HCT116 (cell line): ENCODE results near the gene DYNC1LI1. TPM values are rescaled to one million over a fixed set of nuclear protein-coding genes. Genes with fewer than 3 reads are reported as not detected.

Experiments
- ATAC-seq: fragments of 200-7000 bp; cut with Tn5 transposase; 2 replicates; pipeline ENCODE4 v1.9.1; 2020; ENCODE audit warnings: mild to moderate bottlenecking, moderate library complexity
- BruUV-seq: library from RNA; stranded (reverse); fragments of 400-500 nt; replicated peaks from 2 replicates; lab custom pipeline; 2021; lab: Mats Ljungman, UMichigan
- CTCF ChIA-PET: fragments of 300-600 bp; sonication (Branson Sonifier 250); formaldehyde crosslinking; loops from one replicate; lab custom pipeline; 2021; ENCODE audit warnings: antibody characterized with exemption; lab: Charles Lee
- POLR2A ChIA-PET: fragments of 300-600, 350-600 bp; sonication (Branson Sonifier 250); formaldehyde crosslinking; loops from one replicate; lab custom pipeline; 2021; ENCODE audit warnings: antibody characterized with exemption; lab: Charles Lee
- RAD21 ChIA-PET, 2 experiments: fragments of 300-600 bp; sonication (Branson Sonifier 250); formaldehyde crosslinking; loops; one replicate each; lab custom pipeline; 2023; ENCODE audit warnings: low total read pairs in 2 of 2; ENCODE audit not compliant: uncharacterized antibody in 2 of 2, unreplicated experiment in 2 of 2, low non-redundant PET in 1 of 2; lab: Charles Lee
- DNase-seq: peaks from one replicate; pipeline ENCODE4 v3.0.0-alpha.2; 2010; ENCODE audit warnings: low read depth, low spot score
- H2AFZ ChIP-seq: fragments of 200-600 bp; shearing (Covaris generic), sonication (generic); 2 replicates; pipeline ENCODE4 v1.6.1; 2017; ENCODE audit warnings: low read depth, mixed run types, mixed read lengths, antibody characterized with exemption, low read length; ENCODE audit not compliant: poor library complexity, severe bottlenecking
- H3K27ac ChIP-seq: 2 replicates; pipeline ENCODE4 v1.5.1; 2012; ENCODE audit warnings: low read depth, low read length
- H3K27me3 ChIP-seq: fragments of 200-600 bp; sonication (generic); 2 replicates; pipeline ENCODE4 v1.6.1; 2016; ENCODE audit warnings: mixed run types, low read length, mixed read lengths; ENCODE audit not compliant: insufficient read depth
- H3K36me3 ChIP-seq, 2 experiments: fragments of 200-500 bp in 1 of 2; fragments of 200-600 bp in 1 of 2; sonication (Bioruptor generic) in 1 of 2; sonication (generic) in 1 of 2; 2 replicates each; pipeline versions ENCODE4 v1.5.1 to v1.6.1; 2014 to 2016; ENCODE audit warnings: low read length in 2 of 2, inconsistent platforms in 1 of 2, mixed read lengths in 1 of 2, mixed run types in 1 of 2; ENCODE audit not compliant: insufficient read depth in 2 of 2, control insufficient read depth in 1 of 2
- H3K4me1 ChIP-seq, 2 experiments: fragments of 200-600 bp in 1 of 2; sonication (generic) in 1 of 2; 2 replicates each; pipeline versions ENCODE4 v1.5.1 to v1.6.1; 2012 to 2017; ENCODE audit warnings: low read length in 2 of 2, inconsistent platforms in 1 of 2, mild to moderate bottlenecking in 1 of 2, mixed read lengths in 1 of 2, mixed run types in 1 of 2, moderate library complexity in 1 of 2; ENCODE audit not compliant: insufficient read depth in 2 of 2, control insufficient read depth in 1 of 2
- H3K4me2 ChIP-seq: fragments of 200-600 bp; sonication (generic); 2 replicates; pipeline ENCODE4 v1.6.1; 2017; ENCODE audit warnings: mixed run types, low read length, mixed read lengths
- H3K4me3 ChIP-seq, 2 experiments: fragments of 200-600 bp in 1 of 2; sonication (generic) in 1 of 2; replicated peaks in 1 of 2; 2 replicates each; pipeline ENCODE4 v1.5.1; 2011 to 2016; ENCODE audit warnings: low read length in 2 of 2, control low read depth in 1 of 2, low read depth in 1 of 2, mild to moderate bottlenecking in 1 of 2, mixed read lengths in 1 of 2, mixed run types in 1 of 2
- H3K79me2 ChIP-seq: fragments of 200-600 bp; sonication (generic); 2 replicates; pipeline ENCODE4 v1.6.1; 2017; ENCODE audit warnings: mild to moderate bottlenecking, mixed run types, low read length, moderate library complexity, mixed read lengths; ENCODE audit not compliant: insufficient read depth
- H3K9ac ChIP-seq: fragments of 200-600 bp; sonication (generic); 2 replicates; pipeline ENCODE4 v1.6.1; 2016; ENCODE audit warnings: low read length, mixed read lengths
- H3K9me2 ChIP-seq: fragments of 200-600 bp; sonication (generic), shearing (Covaris generic); 2 replicates; pipeline ENCODE4 v1.6.1; 2017; ENCODE audit warnings: mixed run types, mild to moderate bottlenecking, moderate library complexity; ENCODE audit not compliant: insufficient read depth
- H3K9me3 ChIP-seq, 2 experiments: fragments of 200-500 bp in 1 of 2; fragments of 200-600 bp in 1 of 2; sonication (Bioruptor generic) in 1 of 2; sonication (generic) in 1 of 2; 2 replicates each; pipeline ENCODE4 v1.6.1; 2014 to 2017; ENCODE audit warnings: low read length in 2 of 2, mixed read lengths in 2 of 2, inconsistent platforms in 1 of 2, low read depth in 1 of 2, mild to moderate bottlenecking in 1 of 2, mixed run types in 1 of 2, moderate library complexity in 1 of 2; ENCODE audit not compliant: control insufficient read depth in 1 of 2, insufficient read depth in 1 of 2
- H4K20me1 ChIP-seq: fragments of 200-600 bp; sonication (generic), shearing (Covaris generic); 2 replicates; pipeline ENCODE4 v1.6.1; 2017; ENCODE audit warnings: mixed run types, mild to moderate bottlenecking, moderate library complexity; ENCODE audit not compliant: insufficient read depth
- CBX3 ChIP-seq: IDR thresholded peaks from 2 replicates; pipeline ENCODE4 v1.6.1; 2012; ENCODE audit warnings: low read depth
- CEBPB ChIP-seq: IDR thresholded peaks from 2 replicates; pipeline ENCODE4 v1.6.1; 2012; ENCODE audit warnings: low read depth
- CTCF ChIP-seq, 3 experiments: fragments of 200-600 bp in 1 of 3; sonication (generic) in 1 of 3; IDR thresholded peaks in 2 of 3; conservative IDR thresholded peaks in 1 of 3; 2 replicates each; pipeline ENCODE4 v1.5.1; 2012 to 2017; ENCODE audit warnings: low read depth in 2 of 3, low read length in 2 of 3, antibody characterized with exemption in 1 of 3, borderline replicate concordance in 1 of 3, control low read depth in 1 of 3, mild to moderate bottlenecking in 1 of 3, mixed read lengths in 1 of 3, mixed run types in 1 of 3, moderate library complexity in 1 of 3; ENCODE audit not compliant: insufficient read depth in 1 of 3
- ELF1 ChIP-seq: IDR thresholded peaks from 2 replicates; pipeline ENCODE4 v1.6.1; 2012; ENCODE audit warnings: low read depth, borderline replicate concordance
- EZH2 ChIP-seq: fragments of 200-600 bp; sonication (generic); IDR thresholded peaks from 2 replicates; pipeline ENCODE4 v1.6.1; 2017; ENCODE audit warnings: antibody characterized with exemption, mixed run types
- EZH2phosphoT487 ChIP-seq: fragments of 200-600 bp; IDR thresholded peaks from 2 replicates; pipeline ENCODE4 v1.6.1; 2018; ENCODE audit warnings: antibody characterized with exemption, borderline replicate concordance
- FOSL1 ChIP-seq: IDR thresholded peaks from 2 replicates; pipeline ENCODE4 v1.6.1; 2012; ENCODE audit warnings: low read depth
- JUND ChIP-seq: IDR thresholded peaks from 2 replicates; pipeline ENCODE4 v1.6.1; 2012
- MAX ChIP-seq: IDR thresholded peaks from 2 replicates; pipeline ENCODE4 v1.6.1; 2012
- POLR2A ChIP-seq: IDR thresholded peaks from 2 replicates; pipeline ENCODE4 v1.7.0; 2011; ENCODE audit warnings: borderline replicate concordance; ENCODE audit not compliant: insufficient read depth, insufficient read length; ENCODE audit errors: extremely low read depth
- POLR2AphosphoS5 ChIP-seq: IDR thresholded peaks from 2 replicates; pipeline ENCODE4 v1.6.1; 2011; ENCODE audit warnings: mild to moderate bottlenecking, low read depth, low read length, moderate library complexity
- SIN3A ChIP-seq: IDR thresholded peaks from 2 replicates; pipeline ENCODE4 v1.6.1; 2012; ENCODE audit warnings: low read depth
- SP1 ChIP-seq: IDR thresholded peaks from 2 replicates; pipeline ENCODE4 v1.6.1; 2012; ENCODE audit warnings: low read depth
- TCF7L2 ChIP-seq: IDR thresholded peaks from 2 replicates; pipeline ENCODE4 v1.7.0; 2011; ENCODE audit warnings: borderline replicate concordance, inconsistent platforms; ENCODE audit not compliant: insufficient read depth, insufficient read length; ENCODE audit errors: extremely low read depth
- YY1 ChIP-seq: IDR thresholded peaks from 2 replicates; pipeline ENCODE4 v1.6.1; 2011; ENCODE audit warnings: low read length, low read depth, moderate library complexity, mild to moderate bottlenecking; ENCODE audit not compliant: insufficient replicate concordance; ENCODE audit errors: extremely low read depth
- ZBTB33 ChIP-seq: IDR thresholded peaks from 2 replicates; pipeline ENCODE4 v1.6.1; 2011; ENCODE audit warnings: mild to moderate bottlenecking, low read length, moderate library complexity; ENCODE audit not compliant: insufficient replicate concordance; ENCODE audit errors: extremely low read depth
- ZFX ChIP-seq: fragments of 450-650 bp; IDR thresholded peaks from 2 replicates; pipeline ENCODE4 v1.6.1; 2017
- ZNF274 ChIP-seq: fragments of 200-500 bp; sonication (Bioruptor generic); IDR thresholded peaks from 2 replicates; pipeline ENCODE4 v1.6.1; 2014; ENCODE audit warnings: mild to moderate bottlenecking, low read depth, low read length, inconsistent platforms
- intact Hi-C: fragments of 100-400 bp; cut with micrococcal nuclease; formaldehyde crosslinking; loops from 2 replicates; pipeline ENCODE4 v1.10.0; 2022
- total RNA-seq: library from RNA; stranded (reverse); gene quantifications from one replicate; pipeline ENCODE4 v1.2.1, GENCODE V29; 2021; ENCODE audit not compliant: unreplicated experiment
- TF ChIP-seq, protein P1 (sequence below): IDR thresholded peaks from 2 replicates; pipeline ENCODE4 v1.6.1; 2012
- TF ChIP-seq, protein P2 (sequence below): IDR thresholded peaks from 2 replicates; pipeline ENCODE4 v1.6.1; 2012; ENCODE audit warnings: low read depth

The DYNC1LI1 gene
- total RNA-seq, 1 experiment from 2014 or later = 39.4 TPM

DNA sequence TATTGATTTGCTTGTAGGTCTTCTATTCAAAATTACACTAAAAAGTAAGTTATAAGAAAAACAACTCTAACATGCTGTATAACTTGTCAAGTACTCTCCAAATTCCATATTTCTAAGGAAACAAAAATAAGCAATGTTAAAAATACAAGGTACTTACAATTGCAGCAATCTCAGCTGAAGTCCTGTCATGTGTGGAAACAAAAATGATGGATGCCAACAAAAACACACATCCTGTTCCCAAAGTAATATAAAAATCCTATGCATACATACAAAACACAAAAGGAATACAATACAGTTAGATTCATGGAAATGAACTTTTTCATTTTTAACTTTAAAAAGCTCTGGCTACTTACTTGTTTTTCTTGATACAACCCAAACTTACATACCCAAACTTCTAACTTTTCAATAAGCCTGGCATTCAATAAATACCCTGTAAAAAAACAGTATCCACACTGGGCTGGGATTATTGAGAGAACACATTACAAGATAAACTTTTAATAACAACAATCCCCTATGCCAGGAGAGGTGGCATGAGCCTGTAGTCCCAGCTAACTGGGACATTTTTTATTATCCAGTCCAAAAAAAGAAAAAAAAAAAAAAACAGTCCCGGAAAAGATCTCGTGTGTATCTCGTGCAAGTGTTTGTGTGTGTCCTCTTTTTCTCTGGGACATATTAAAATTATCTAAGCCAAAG lies 82.7 kb downstream of the DYNC1LI1 start:
- no TSS peak for BruUV-seq
- Histone ChIP-seq H3K9ac (no peak overlapping the region), H4K20me1 (no peaks in the 10 kb centered on the region), H3K36me3 (peaks cover 0 to 9% of the 10 kb centered on the region in 2 experiments; a peak in 1 of 4 replicates), H3K79me2 (no peaks in the 10 kb centered on the region; the same call in 1 of the 2 replicates), H3K27me3 (no peaks in the 10 kb centered on the region), H3K27ac (no peak overlapping the region), H3K9me3 (no peaks in the 10 kb centered on the region), H3K9me2 (no peaks in the 10 kb centered on the region), H3K4me1 (no peaks in the 10 kb centered on the region), H3K4me2 (no peak overlapping the region), H3K4me3 (no peak overlapping the region), H2AFZ (no peak overlapping the region)
- ChIA-PET POLR2A (no interaction called here), CTCF (no interaction called here), RAD21 (no interaction called here)
- DNase-seq (no peak), ATAC-seq (no peak)
- intact Hi-C loops = no loop called here
- TF ChIP-seq EZH2 = no peak
- TF ChIP-seq CBX3 = no peak
- TF ChIP-seq CEBPB = no peak
- no peak for TF ChIP-seq POLR2A
- TF ChIP-seq CTCF (IDR thresholded peaks at IDR 0.05 in 2 of 3, conservative IDR thresholded peaks at IDR 0.05 in 1 of 3; ENCODE audit: borderline replicate concordance in 1 of 3, insufficient read depth in 1 of 3, low read depth in 2 of 3, low read length in 2 of 3) = no peak
- TF ChIP-seq TCF7L2 = no peak
- no peak for TF ChIP-seq ZNF274
- TF ChIP-seq SIN3A = no peak
- TF ChIP-seq FOSL1 = no peak
- TF ChIP-seq ELF1 = no peak
- no peak for TF ChIP-seq SP1
- no peak for TF ChIP-seq YY1
- TF ChIP-seq EZH2phosphoT487 = no peak
- no peak for TF ChIP-seq ZFX
- no peak for TF ChIP-seq ZBTB33
- TF ChIP-seq, protein P1, sequence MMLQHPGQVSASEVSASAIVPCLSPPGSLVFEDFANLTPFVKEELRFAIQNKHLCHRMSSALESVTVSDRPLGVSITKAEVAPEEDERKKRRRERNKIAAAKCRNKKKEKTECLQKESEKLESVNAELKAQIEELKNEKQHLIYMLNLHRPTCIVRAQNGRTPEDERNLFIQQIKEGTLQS = no peak
- TF ChIP-seq MAX = no peak
- TF ChIP-seq, protein P2, sequence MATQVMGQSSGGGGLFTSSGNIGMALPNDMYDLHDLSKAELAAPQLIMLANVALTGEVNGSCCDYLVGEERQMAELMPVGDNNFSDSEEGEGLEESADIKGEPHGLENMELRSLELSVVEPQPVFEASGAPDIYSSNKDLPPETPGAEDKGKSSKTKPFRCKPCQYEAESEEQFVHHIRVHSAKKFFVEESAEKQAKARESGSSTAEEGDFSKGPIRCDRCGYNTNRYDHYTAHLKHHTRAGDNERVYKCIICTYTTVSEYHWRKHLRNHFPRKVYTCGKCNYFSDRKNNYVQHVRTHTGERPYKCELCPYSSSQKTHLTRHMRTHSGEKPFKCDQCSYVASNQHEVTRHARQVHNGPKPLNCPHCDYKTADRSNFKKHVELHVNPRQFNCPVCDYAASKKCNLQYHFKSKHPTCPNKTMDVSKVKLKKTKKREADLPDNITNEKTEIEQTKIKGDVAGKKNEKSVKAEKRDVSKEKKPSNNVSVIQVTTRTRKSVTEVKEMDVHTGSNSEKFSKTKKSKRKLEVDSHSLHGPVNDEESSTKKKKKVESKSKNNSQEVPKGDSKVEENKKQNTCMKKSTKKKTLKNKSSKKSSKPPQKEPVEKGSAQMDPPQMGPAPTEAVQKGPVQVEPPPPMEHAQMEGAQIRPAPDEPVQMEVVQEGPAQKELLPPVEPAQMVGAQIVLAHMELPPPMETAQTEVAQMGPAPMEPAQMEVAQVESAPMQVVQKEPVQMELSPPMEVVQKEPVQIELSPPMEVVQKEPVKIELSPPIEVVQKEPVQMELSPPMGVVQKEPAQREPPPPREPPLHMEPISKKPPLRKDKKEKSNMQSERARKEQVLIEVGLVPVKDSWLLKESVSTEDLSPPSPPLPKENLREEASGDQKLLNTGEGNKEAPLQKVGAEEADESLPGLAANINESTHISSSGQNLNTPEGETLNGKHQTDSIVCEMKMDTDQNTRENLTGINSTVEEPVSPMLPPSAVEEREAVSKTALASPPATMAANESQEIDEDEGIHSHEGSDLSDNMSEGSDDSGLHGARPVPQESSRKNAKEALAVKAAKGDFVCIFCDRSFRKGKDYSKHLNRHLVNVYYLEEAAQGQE = no peak
- TF ChIP-seq JUND = no peak
- no peak for TF ChIP-seq POLR2AphosphoS5
